Hepatocyte (in vitro differentiated cells): ENCODE measurements around the gene NOP56. TPM values are rescaled to one million over a fixed set of nuclear protein-coding genes. Genes with fewer than 3 reads are reported as not detected.

Experiments used
- DNase-seq: peaks from one replicate; pipeline ENCODE4 v3.0.0-alpha.2; 2016; ENCODE audit warnings: low spot score
- H2AFZ ChIP-seq: fragments of 200-600 bp; sonication (generic); 2 replicates; pipeline ENCODE4 v1.6.0; 2016; ENCODE audit warnings: antibody characterized with exemption, mild to moderate bottlenecking
- H3K27ac ChIP-seq: fragments of 200-600 bp; sonication (generic); 2 replicates; pipeline ENCODE4 v1.5.1; 2016; ENCODE audit warnings: mild to moderate bottlenecking
- H3K27me3 ChIP-seq: fragments of 200-600 bp; sonication (generic); 2 replicates; pipeline ENCODE4 v1.6.1; 2016
- H3K36me3 ChIP-seq: fragments of 200-600 bp; sonication (generic); replicated peaks from 2 replicates; pipeline ENCODE4 v1.5.1; 2016; ENCODE audit warnings: low read depth; ENCODE audit not compliant: insufficient read depth
- H3K4me1 ChIP-seq: fragments of 200-600 bp; sonication (generic); 2 replicates; pipeline ENCODE4 v1.5.1; 2016; ENCODE audit warnings: mild to moderate bottlenecking, moderate library complexity; ENCODE audit not compliant: insufficient read depth
- H3K4me2 ChIP-seq: fragments of 200-600 bp; sonication (generic); 2 replicates; pipeline ENCODE4 v1.6.0; 2016
- H3K4me3 ChIP-seq: fragments of 200-600 bp; sonication (generic); 2 replicates; pipeline ENCODE4 v1.5.1; 2016; ENCODE audit warnings: mild to moderate bottlenecking
- H3K79me2 ChIP-seq: fragments of 200-600 bp; sonication (generic); 2 replicates; pipeline ENCODE4 v1.6.0; 2017; ENCODE audit warnings: mild to moderate bottlenecking
- H3K9me2 ChIP-seq: fragments of 200-600 bp; sonication (generic); replicated peaks from 2 replicates; pipeline ENCODE4 v1.6.0; 2017; ENCODE audit warnings: mild to moderate bottlenecking; ENCODE audit not compliant: insufficient read depth
- H3K9me3 ChIP-seq: fragments of 200-600 bp; sonication (generic); 2 replicates; pipeline ENCODE4 v1.5.1; 2016; ENCODE audit warnings: low read depth, mild to moderate bottlenecking
- H4K20me1 ChIP-seq: fragments of 200-600 bp; sonication (generic); 2 replicates; pipeline ENCODE4 v1.6.0; 2016; ENCODE audit warnings: mild to moderate bottlenecking; ENCODE audit not compliant: insufficient read depth, poor library complexity, severe bottlenecking
- EZH2 ChIP-seq: fragments of 200-600 bp; sonication (generic); IDR thresholded peaks from 2 replicates; pipeline ENCODE4 v1.6.1; 2016; ENCODE audit warnings: antibody characterized with exemption, mild to moderate bottlenecking, borderline replicate concordance
- EZH2phosphoT487 ChIP-seq: fragments of 200-600 bp; sonication (generic); IDR thresholded peaks from one replicate; pipeline ENCODE4 v1.6.1; 2018; ENCODE audit warnings: antibody characterized with exemption, mild to moderate bottlenecking, low read depth, moderate library complexity; ENCODE audit not compliant: unreplicated experiment, severe bottlenecking
- WGBS: methylation state at CpG from one replicate; pipeline ENCODE4 v1.1.6; 2016; ENCODE audit warnings: low lambda C conversion rate; ENCODE audit errors: missing lambda C conversion rate; 5-methylcytosine and 5-hydroxymethylcytosine counted together
- polyA plus RNA-seq: library from polyadenylated mRNA; unstranded; fragments of >200 nt; fragmentation: Nextera tagmentation; extraction: Ambion mirVana; gene quantifications from 2 replicates; pipeline ENCODE4 v1.2.1, GENCODE V29; 2016
- total RNA-seq: library from RNA; depleted of rRNA; stranded (reverse); fragments of >200 nt; gene quantifications from 2 replicates; pipeline ENCODE4 v1.2.3, GENCODE V29; 2014
- TF ChIP-seq, protein P1 (sequence below): fragments of 200-600 bp; sonication (generic); IDR thresholded peaks from 2 replicates; pipeline ENCODE4 v1.5.1; 2016; ENCODE audit warnings: antibody characterized with exemption, mild to moderate bottlenecking; ENCODE audit not compliant: poor library complexity

NOP56 gene
- total and polyA plus RNA-seq, 2 experiments from 2014 or later: 102 to 192 TPM

- Histone ChIP-seq H3K27me3 (no peaks in the 10 kb centered on the region), H2AFZ (no peak overlapping the region), H3K36me3 (no peaks in the 10 kb centered on the region), H3K9me2 (no peaks in the 10 kb centered on the region), H3K9me3 (no peaks in the 10 kb centered on the region), H4K20me1 (no peaks in the 10 kb centered on the region), H3K4me3 (no peak overlapping the region), H3K27ac (no peak overlapping the region), H3K4me2 (no peak overlapping the region), H3K79me2 (no peaks in the 10 kb centered on the region), H3K4me1 (no peaks in the 10 kb centered on the region)
- no peak for DNase-seq
- no peak for TF ChIP-seq EZH2phosphoT487
- TF ChIP-seq, protein P1, sequence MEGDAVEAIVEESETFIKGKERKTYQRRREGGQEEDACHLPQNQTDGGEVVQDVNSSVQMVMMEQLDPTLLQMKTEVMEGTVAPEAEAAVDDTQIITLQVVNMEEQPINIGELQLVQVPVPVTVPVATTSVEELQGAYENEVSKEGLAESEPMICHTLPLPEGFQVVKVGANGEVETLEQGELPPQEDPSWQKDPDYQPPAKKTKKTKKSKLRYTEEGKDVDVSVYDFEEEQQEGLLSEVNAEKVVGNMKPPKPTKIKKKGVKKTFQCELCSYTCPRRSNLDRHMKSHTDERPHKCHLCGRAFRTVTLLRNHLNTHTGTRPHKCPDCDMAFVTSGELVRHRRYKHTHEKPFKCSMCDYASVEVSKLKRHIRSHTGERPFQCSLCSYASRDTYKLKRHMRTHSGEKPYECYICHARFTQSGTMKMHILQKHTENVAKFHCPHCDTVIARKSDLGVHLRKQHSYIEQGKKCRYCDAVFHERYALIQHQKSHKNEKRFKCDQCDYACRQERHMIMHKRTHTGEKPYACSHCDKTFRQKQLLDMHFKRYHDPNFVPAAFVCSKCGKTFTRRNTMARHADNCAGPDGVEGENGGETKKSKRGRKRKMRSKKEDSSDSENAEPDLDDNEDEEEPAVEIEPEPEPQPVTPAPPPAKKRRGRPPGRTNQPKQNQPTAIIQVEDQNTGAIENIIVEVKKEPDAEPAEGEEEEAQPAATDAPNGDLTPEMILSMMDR: no peak
- TF ChIP-seq EZH2: no peak
- 90% methylated on average over 3 of the region's 3 CpGs for WGBS
Observed at GRCh38 chr20:2604506-2604835, 48.0 kb upstream of the NOP56 start.

- WGBS: 83% methylated on average over 1 of the region's 1 CpG
- H3K9me3 ChIP-seq: no peaks in the 10 kb centered on the region
- H2AFZ ChIP-seq: no peak overlapping the region
Observed at GRCh38 chr20:2606507-2607006, 45.9 kb upstream of the NOP56 start.

GRCh38 chr20:2610326-2610725 is 42.1 kb upstream of the NOP56 start:
- Histone ChIP-seq H2AFZ (no peak overlapping the region), H4K20me1 (no peaks in the 10 kb centered on the region), H3K9me3 (no peaks in the 10 kb centered on the region), H3K4me3 (no peak overlapping the region), H3K79me2 (no peaks in the 10 kb centered on the region), H3K4me2 (no peak overlapping the region), H3K4me1 (no peaks in the 10 kb centered on the region), H3K27ac (no peak overlapping the region), H3K27me3 (peaks cover under 1% of the 10 kb centered on the region), H3K9me2 (no peaks in the 10 kb centered on the region), H3K36me3 (no peaks in the 10 kb centered on the region)
- no peak for DNase-seq
- TF ChIP-seq EZH2 (no peak), EZH2phosphoT487 (no peak)
- TF ChIP-seq, protein P1: no peak
- WGBS: 85% methylated on average over 6 of the region's 6 CpGs

More at GRCh38 chr20:2606507-2607006, 45.9 kb upstream of the NOP56 start:
- Histone ChIP-seq H3K27ac (no peak overlapping the region), H3K27me3 (no peaks in the 10 kb centered on the region), H3K9me2 (no peaks in the 10 kb centered on the region), H3K79me2 (no peaks in the 10 kb centered on the region), H4K20me1 (no peaks in the 10 kb centered on the region), H3K4me2 (no peak overlapping the region), H3K36me3 (no peaks in the 10 kb centered on the region), H3K4me1 (no peaks in the 10 kb centered on the region), H3K4me3 (no peak overlapping the region)
- TF ChIP-seq EZH2phosphoT487: no peak
- TF ChIP-seq, protein P1: no peak
- TF ChIP-seq EZH2: no peak
- DNase-seq: no peak
